Inferior parietal cortex (tissue), 1 donor: ENCODE measurements around the gene ARPP19.
"Not testable (repeated sequence)": the region's sequence is repeated elsewhere in the genome, so short reads cannot be mapped to it uniquely, and the experiment has no call there.

Source experiments
- DNase-seq: peaks from one replicate; pipeline ENCODE4 v3.0.0-alpha.2; 2016; ENCODE audit errors: extremely low spot score

Gene ARPP19

GRCh38 chr15:52551186-52551585, 17.6 kb downstream of the ARPP19 start:
- DNase-seq: not testable (repeated sequence)

GRCh38 chr15:52546031-52546751, 22.6 kb downstream of the ARPP19 start:
- DNase-seq: no peak

- DNase-seq: no peak
Observed at GRCh38 chr15:52540374-52541012, 28.3 kb downstream of the ARPP19 start.

- DNase-seq: no peak
Observed at GRCh38 chr15:52537459-52537858, 31.4 kb downstream of the ARPP19 start.

- no peak for DNase-seq
Observed at GRCh38 chr15:52532427-52532826, 36.4 kb downstream of the ARPP19 start.

- no peak for DNase-seq
Observed at GRCh38 chr15:52529940-52530339, 38.9 kb downstream of the ARPP19 start.

- DNase-seq: no peak
Observed at GRCh38 chr15:52529341-52529924, 39.4 kb downstream of the ARPP19 start.

GRCh38 chr15:52528564-52529340, 40.1 kb downstream of the ARPP19 start, which contains the start of gene MYO5A:
MYO5A (minus strand) TSS chr15:52528880; CDS start chr15:52528806, 74 bp downstream.
- DNase-seq: no peak

- peak; percentile 57 for DNase-seq
Observed at GRCh38 chr15:52527911-52528563, 40.8 kb downstream of the ARPP19 start.

- no peak for DNase-seq
Observed at GRCh38 chr15:52527196-52527910, 41.5 kb downstream of the ARPP19 start.

- DNase-seq: no peak
Observed at GRCh38 chr15:52524223-52525136, 44.4 kb downstream of the ARPP19 start.

GRCh38 chr15:52523647-52524046, 45.2 kb downstream of the ARPP19 start:
- DNase-seq: no peak

- DNase-seq: no peak
Observed at GRCh38 chr15:52523192-52523591, 45.6 kb downstream of the ARPP19 start.

- DNase-seq: no peak
Observed at GRCh38 chr15:52521682-52522081, 47.1 kb downstream of the ARPP19 start.

- DNase-seq: no peak
Observed at GRCh38 chr15:52520421-52520820, 48.4 kb downstream of the ARPP19 start.

GRCh38 chr15:52518487-52519371, 50.1 kb downstream of the ARPP19 start:
- no peak for DNase-seq

- no peak for DNase-seq
Observed at GRCh38 chr15:52517014-52517413, 51.8 kb downstream of the ARPP19 start.

- no peak for DNase-seq
Observed at GRCh38 chr15:52515343-52515742, 53.5 kb downstream of the ARPP19 start.

- DNase-seq: no peak
Observed at GRCh38 chr15:52514482-52514881, 54.3 kb downstream of the ARPP19 start.
